Endometrial microvascular endothelial cells (primary cell): ENCODE measurements around the gene TPCN2. TPM values are rescaled to one million over a fixed set of nuclear protein-coding genes. Genes with fewer than 3 reads are reported as not detected.

Experiments
- in situ Hi-C: cut with HindIII; loops from 2 replicates; pipeline ENCODE4 v1.10.0; 2017; ENCODE audit warnings: low sequenced_read_pairs, low pct_unique_long_range_greater_than_20kb; ENCODE audit errors: inconsistent ontology term
- total RNA-seq: library from RNA; depleted of rRNA; stranded (reverse); fragments of >200 nt; gene quantifications from one replicate; pipeline ENCODE4 v1.2.3, GENCODE V29; 2015; ENCODE audit errors: inconsistent ontology term

Gene TPCN2
- total RNA-seq, 1 donor from 2014 or later = 7.2 TPM

DNA sequence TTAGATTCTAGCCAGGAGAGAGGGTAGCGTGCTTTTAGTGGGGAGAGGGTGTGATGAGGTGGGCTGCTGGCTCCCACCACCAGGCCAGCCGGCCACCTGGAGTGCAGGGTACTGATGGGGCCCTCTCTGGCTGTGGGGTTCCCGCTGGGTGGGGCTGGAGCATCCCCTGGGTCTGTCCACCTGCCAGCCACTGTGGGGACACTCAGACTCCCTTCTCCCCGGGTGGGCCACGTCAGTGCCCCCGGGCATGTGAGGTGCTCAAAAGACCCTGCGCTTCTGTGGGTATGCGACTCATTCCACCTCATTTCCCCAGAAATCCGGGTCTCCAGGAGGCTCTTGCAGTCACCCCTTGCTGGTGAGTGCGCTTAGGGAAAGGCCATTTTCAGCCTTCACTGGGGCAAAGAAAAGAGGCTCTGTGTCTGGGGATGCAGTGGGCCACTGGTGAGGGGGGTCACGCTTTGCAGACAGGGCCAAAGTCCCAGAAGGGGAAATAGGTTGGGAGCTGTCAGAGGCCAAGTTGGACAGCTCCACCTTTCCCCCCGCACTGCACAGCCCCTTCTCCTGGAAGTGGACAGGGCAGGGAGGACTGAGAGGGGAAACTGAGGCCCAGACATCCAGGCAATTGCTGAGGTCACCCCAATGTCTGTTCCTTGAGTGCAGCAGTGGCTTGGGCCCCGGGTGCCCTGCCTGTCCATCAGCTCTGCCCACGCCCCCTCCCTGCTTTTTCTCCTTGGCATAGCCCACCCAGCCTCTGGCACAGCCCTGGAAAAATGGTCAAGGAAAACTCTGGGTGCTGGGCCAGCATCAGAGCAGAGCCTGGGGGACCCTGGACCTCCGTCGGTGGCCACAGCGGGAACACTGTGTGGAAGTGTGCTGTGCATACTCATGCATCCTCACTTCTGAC lies 53.3 kb downstream of the TPCN2 start:
- in situ Hi-C loops = loop anchor here (25.0 kb wide), 2 partner anchors 360 to 560 kb away; no protein-coding TSS in a partner anchor

DNA sequence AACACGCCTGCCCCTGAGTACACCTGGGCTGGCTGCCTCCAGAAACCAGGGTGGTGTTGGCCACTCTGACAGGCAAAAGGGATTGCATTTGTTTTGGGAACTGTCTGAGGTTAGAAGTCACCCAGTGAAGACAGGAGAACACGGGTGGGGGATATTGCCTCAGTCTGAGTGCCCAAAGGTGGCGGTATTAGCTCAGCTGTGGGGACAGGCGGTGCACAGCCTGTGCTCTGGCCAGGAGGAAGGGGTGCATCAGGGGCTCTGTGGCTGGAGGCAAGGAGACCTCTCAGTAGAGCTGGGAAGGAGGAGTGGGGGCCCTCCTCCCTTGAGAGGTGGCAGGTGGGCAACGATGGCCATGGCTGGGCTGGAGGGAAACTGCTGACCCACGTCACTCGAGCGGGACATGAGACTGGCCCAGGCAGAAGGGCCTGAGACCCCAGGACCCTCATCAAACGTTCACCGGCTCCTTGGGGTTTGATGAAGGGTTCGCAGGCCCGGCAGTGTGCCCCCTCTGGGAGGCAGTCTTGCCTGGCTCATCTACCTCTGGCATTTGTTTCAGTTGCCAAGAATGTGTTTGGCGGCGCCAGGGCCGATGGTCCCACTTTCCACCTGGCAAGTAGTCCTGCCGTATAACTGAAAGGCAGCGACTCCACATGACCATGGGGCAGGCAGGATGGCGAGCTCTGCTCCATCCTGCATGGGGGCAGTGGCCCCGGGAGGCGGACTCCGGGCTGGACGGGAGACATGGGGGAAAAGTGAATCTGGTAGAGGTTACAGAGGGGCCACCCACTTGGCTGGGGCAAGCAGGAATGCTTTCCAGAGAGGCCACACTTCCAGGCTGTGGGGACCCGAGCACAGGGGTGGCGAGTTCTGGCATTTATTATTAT lies 54.2 kb downstream of the TPCN2 start:
- in situ Hi-C loops = loop anchor here (25.0 kb wide), 2 partner anchors 359 to 559 kb away; no protein-coding TSS in a partner anchor

DNA sequence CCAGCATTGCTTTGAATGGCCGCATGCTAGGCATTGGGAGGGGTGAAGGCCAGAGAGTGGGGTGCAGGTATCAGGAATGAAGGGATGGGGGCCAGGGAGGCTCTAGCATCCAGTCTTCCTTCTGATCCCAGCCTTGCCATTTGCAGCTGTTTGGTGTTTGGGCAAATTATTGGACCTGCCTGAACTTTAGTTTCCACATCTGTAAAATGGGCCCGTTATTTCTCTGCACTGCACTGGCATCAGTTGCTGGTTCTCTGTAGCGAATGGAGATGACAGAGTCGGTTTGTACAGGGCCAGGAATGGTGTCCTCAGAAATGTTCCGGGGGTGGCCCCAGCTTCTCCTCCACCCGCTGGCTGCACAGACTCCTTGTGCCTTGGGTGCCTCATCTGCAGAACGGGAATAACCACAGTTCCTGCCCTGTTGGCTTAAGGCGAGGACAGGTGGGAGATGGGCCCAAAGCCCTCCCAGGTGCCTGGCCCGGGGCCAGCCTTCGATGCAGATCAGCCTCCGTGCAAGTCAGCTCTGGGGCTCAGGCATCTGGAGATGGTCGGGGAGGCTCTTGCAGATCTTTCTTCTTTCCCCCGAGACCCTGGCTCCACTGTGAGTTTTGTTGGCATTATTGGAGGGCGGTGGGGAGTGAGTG lies 55.6 kb downstream of the TPCN2 start:
- in situ Hi-C loops = loop anchor here (25.0 kb wide), 2 partner anchors 358 to 558 kb away; no protein-coding TSS in a partner anchor

DNA sequence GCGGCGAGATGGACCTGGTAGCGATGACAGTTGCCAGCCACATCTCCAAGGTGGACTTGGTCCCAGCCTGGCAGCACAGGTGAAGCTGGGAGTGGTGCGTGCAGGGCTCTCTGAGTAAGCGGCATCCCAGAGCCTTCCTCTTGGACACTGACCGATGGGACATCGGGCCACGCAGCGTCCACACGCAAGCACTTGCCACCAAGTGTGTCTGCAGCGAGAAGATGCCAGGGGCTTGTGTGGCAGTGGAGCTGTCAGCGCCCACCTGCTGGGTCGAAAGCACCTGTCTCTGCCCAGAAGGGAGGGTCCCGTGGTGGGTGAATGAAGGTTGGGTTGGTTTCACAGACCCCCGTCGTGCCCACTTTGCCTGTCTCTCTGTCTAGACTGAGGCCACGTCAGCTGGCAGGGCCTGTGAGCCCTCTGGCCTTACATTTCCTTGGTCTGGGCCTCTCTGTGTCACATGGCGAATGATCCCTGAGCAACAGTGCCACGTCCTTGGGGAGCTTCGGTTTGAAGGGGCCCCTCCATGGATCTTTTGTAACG lies 56.2 kb downstream of the TPCN2 start:
- in situ Hi-C loops = loop anchor here (25.0 kb wide), 2 partner anchors 357 to 557 kb away; no protein-coding TSS in a partner anchor

DNA sequence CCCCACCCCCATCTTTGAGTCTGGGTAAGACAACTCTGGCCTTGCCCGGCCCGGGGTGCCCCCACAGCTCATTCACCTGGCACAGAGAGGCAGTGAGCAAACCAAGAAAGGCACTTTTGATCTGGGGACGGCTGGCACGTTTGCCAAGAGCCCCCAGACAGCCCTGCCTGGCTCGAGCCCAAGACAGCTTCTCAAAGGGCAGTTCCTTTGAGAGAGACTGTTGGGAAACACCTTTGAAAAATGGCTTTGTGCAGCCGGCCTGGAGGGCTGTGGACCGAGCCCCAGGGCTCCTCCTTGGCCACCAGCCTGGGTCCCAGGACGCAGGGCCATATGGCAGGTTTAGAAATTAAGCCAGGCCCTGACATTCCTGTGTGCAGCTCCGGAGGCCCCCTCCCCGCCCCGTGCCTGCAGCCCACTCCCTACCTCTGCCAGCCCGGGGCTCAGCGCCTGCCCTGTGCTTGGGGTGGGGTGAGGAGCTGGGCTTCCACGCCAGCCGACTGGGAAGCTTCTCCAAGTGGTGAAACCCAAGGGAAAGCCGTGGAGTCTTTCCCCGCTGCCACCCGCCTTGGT lies 56.8 kb downstream of the TPCN2 start:
- in situ Hi-C loops = loop anchor here (25.0 kb wide), 2 partner anchors 357 to 557 kb away; no protein-coding TSS in a partner anchor

DNA sequence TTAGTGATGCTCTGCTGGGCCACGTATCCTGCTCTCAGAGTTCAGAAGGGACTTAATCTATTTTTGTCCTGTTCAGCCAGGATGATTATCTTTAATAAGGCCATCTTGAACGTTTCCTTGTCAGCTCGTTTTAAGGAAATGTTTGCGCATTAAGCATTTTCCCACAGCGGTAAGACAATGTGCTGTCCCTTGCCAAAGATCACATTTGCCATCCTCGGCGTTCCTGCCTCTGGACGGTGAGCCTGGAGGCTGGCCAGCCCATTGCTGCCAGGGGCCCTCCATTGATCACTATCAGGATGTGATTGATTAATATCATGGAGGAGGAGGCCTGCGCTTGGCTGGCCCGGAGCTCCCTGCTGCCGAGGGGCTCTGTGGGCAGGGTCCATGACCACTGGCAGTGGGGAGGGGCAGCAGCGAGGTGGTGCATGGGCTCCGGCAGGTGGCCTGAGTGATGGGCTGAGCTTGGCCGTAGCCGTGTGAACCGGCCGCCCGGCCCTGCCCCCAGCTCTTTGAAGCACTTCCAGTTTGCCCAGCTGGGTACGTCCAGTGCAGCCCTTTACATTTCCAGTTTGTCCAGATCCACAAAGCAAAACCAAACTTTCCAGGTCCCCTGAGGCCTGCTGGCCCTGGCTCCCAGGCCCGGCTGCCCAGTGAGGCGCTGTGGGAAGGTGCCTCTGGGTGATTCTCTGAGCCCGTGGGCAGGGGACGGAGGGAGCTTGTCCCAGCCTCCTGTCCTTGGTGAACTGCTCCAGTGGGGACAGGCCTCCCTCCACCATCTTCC lies 57.5 kb downstream of the TPCN2 start:
- in situ Hi-C loops = loop anchor here (25.0 kb wide), 2 partner anchors 356 to 556 kb away; no protein-coding TSS in a partner anchor

DNA sequence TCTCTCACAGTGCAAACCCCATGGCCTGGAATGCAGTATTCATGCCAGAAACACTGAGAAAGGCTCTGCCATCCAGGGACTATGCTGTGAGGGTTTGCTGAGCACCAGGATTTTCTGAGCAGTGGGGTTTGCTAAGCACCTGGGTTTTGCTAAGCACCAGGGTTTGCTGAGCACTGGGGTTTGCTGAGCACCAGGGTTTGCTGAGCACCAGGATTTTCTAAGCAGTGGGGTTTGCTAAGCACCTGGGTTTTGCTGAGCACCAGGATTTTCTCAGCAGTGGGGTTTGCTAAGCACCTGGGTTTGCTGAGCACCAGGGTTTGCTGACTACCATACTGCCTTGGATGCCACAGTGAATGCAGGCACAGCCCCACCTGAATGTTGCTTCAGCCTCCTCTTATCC lies 58.7 kb downstream of the TPCN2 start:
- in situ Hi-C loops = loop anchor here (25.0 kb wide), 2 partner anchors 355 to 555 kb away; no protein-coding TSS in a partner anchor

DNA sequence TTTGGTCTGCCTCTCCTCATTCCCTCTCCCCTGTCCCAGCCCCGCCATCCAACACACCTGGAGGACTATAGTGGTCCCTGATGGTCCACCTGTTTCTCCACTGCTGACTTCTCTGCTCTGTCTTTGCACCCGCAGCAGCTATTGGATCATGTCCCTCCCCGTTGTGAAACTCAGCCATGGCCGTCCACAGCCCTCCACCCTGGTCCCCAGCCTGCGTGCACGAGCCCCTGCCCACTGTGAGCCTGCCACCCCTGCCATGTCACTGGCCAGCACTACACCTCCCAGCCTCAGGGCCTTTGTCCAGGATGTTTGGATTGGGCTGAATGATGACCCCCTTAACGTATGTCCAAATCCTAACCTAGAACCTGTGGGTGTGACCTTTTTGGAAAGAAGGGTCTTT lies 59.3 kb downstream of the TPCN2 start:
- in situ Hi-C loops = loop anchor here (25.0 kb wide), 2 partner anchors 354 to 554 kb away; no protein-coding TSS in a partner anchor

DNA sequence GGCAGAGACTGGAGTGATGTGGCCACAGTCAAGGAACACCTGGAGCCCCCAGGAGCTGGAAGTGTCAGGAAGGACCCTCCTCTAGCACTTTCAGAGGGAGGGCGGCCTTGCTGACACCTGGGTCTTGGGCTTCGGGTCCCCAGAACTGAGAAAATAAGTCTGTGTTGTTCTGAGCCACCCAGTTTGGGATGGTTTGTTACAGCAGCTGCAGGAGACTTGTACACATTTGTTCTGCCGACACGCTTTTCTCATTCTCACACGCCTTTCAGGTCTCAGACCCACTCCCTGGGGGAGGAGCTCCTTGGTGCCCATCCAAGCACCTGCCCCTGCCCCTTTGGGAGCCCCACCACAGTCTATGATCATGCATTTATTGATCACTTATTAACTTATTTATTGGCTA lies 59.8 kb downstream of the TPCN2 start:
- in situ Hi-C loops = loop anchor here (25.0 kb wide), 2 partner anchors 354 to 554 kb away; no protein-coding TSS in a partner anchor

DNA sequence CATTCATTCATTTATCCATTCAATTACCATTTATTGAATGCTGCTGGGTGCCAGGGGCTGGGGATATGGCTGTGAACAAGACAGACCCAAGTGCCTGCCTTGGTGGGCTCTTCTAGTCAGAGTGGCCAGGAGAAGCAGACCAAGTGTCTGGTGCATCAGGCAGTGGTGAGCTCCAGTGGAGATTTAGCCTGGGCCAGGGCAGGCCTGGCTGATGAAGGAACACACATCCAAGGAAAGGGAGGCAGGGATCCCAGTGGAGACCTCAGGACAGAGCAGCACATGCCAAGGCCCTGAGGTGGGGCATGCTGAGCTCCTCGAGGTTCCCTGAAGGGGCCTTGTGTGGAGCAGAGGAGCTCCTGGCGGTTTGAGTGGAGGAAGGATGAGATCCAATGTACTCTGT lies 60.4 kb downstream of the TPCN2 start:
- in situ Hi-C loops = loop anchor here (25.0 kb wide), 2 partner anchors 353 to 553 kb away; no protein-coding TSS in a partner anchor

DNA sequence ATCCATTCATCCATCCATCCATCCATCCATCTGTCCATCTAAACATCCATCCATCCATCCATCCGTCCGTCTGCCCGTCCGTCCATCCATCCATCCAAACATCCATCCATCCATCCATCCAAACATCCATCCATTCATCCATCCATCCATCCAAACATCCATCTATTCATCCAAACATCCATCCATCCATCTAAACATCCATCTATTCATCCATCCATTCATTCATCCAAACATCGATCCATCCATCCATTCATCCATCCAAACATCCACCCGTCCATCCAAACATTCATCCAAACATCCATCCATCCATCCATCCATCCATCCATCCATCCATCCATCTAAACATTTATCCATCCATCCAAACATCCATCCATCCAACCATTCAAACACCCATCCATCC lies 61.7 kb downstream of the TPCN2 start:
- in situ Hi-C loops = loop anchor here (25.0 kb wide), 2 partner anchors 352 to 552 kb away; no protein-coding TSS in a partner anchor

DNA sequence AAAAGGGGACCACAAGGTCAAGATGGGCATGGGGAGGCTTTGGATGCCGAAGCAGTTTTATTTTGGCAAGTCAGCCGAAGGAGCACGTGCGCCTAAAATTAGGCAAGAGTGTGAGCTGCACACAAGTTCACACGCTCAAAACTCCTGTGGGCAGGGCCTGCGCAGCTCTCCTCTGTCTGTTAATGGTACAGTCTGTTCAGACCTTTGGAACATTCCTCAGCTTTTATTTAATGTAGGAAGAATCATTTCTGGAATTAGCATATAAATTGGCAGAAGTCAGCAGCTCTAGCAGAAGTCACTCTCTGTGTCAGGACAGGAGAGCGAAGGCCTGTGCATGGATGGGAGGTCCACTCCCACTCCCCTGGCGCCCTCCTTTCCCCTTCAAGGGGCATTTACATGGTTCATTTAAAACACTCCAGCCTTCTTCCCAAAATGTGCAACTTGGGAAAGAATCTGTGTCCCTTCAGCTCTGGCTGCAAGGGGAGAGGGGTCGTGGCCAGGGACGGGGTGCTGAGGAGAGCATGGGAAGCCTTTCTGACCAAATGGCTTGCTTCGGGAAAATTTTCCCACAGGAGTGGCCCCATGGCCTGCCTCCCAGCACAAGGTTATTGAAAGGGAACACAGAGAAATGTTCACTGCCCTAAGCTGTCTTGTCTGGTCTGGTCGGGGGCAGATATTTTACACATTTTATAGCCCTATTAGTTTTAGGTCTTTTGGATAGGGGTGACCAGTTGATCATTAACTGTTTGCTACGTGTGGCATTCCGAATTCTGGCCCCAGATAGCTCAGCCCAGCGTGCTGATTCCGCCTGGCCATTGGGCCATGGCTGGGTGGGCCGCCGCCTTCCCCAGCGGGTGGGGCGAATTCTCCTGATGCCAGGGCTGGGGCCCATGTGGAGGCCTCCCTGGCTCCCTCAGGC lies 63.2 kb downstream of the TPCN2 start:
- in situ Hi-C loops = loop anchor here (25.0 kb wide), 2 partner anchors 350 to 550 kb away; no protein-coding TSS in a partner anchor

DNA sequence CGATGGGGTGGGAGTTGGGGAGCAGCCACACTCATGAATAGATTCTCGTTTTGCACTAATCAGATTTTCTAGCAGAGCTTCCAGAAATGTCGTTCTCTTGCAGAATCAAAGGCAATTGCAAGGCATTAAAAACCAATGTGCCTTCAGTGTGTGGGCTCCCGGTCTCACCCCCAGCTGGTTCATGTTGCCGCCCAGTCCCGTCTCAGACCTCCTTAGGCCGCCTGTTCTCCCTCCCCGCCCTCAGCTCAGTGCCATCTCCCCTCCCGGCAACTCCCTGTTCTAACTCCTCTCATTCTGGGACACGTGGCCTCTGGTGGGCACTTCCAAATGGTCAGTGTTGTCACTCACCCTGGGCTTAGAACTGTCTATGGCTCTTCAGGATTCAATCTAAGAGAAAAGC lies 64.5 kb downstream of the TPCN2 start:
- in situ Hi-C loops = loop anchor here (25.0 kb wide), 2 partner anchors 349 to 549 kb away; no protein-coding TSS in a partner anchor

DNA sequence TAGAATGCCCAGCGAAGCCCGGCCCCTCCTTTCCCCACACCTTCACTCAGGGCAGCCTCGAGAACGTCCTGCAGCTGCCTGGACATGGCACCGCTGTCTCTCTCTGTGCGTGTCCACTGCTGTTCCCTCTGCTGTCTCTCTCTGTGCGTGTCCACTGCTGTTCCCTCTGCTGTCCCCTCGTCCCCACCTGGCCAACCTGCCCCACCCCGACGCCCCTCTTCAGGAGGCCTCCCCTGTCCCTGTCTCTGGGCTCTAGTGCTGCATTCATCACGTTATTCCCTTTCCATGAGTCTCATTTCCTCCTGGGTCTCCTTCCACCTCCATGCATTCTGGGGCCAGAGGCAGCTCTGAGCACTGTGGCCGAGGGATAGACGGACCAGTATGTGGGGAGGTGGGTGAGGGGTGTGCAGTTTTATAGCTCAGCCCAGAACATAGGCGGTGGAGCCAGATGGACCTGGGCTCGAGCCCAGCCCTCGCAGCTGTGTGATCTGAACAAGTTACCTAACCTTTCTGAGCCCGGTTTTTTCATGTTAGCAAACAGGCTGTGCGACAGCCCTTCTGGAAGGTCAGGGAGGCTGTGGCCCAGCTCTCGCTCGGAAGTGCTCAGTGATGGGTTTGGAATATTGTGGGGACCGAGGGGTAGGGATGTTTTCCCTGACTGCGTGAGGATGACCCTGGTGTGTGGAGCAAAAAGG lies 65.1 kb downstream of the TPCN2 start:
- in situ Hi-C loops = loop anchor here (25.0 kb wide), 2 partner anchors 349 to 549 kb away; no protein-coding TSS in a partner anchor

DNA sequence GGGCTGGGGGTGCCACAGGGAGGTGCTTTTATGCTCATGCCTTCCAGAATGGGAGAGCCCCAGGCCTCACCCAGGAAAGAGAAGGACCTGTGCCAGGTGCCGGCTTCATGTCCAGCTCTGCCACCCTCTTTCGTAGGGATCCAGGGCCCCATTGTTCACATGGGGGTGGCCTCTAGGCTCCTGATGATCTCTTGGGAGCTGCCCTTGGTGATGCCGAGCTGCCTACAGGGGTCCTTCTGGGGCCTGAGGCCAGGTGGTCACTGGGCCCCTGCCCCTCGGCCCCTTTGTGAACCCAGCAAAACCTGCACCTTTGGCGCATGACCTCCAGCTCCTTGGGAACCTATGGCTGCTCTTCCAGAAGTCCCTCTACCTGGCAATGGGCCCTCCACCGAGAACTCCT lies 65.6 kb downstream of the TPCN2 start:
- in situ Hi-C loops = loop anchor here (25.0 kb wide), 2 partner anchors 348 to 548 kb away; no protein-coding TSS in a partner anchor
